GM23338 (cell line): ENCODE results near the gene SLC24A4.

Experiments used
- CTCF ChIP-seq, 2 experiments: fragments of 200-600 bp in 1 of 2; sonication (generic) in 1 of 2; conservative IDR thresholded peaks; 2 replicates each; pipeline versions ENCODE4 v1.5.1 to v1.6.1; 2016 to 2017; ENCODE audit warnings: antibody characterized with exemption in 2 of 2, low read depth in 2 of 2, mild to moderate bottlenecking in 2 of 2, moderate library complexity in 1 of 2
- EZH2 ChIP-seq: fragments of 200-600 bp; sonication (generic); IDR thresholded peaks from one replicate; pipeline ENCODE4 v1.8.0; 2017; ENCODE audit warnings: antibody characterized with exemption, mild to moderate bottlenecking, low read depth; ENCODE audit not compliant: unreplicated experiment
- TF ChIP-seq, protein P1 (sequence below): IDR thresholded peaks from one replicate; pipeline ENCODE4 v1.6.1; 2018; ENCODE audit warnings: antibody characterized with exemption; ENCODE audit not compliant: unreplicated experiment

GRCh38 chr14:92534932-92535643 lies 212.1 kb downstream of the SLC24A4 start:
- TF ChIP-seq CTCF (conservative IDR thresholded peaks at IDR 0.05; ENCODE audit: low read depth in 2 of 2) (no peak), EZH2 (no peak)
- TF ChIP-seq, protein P1, sequence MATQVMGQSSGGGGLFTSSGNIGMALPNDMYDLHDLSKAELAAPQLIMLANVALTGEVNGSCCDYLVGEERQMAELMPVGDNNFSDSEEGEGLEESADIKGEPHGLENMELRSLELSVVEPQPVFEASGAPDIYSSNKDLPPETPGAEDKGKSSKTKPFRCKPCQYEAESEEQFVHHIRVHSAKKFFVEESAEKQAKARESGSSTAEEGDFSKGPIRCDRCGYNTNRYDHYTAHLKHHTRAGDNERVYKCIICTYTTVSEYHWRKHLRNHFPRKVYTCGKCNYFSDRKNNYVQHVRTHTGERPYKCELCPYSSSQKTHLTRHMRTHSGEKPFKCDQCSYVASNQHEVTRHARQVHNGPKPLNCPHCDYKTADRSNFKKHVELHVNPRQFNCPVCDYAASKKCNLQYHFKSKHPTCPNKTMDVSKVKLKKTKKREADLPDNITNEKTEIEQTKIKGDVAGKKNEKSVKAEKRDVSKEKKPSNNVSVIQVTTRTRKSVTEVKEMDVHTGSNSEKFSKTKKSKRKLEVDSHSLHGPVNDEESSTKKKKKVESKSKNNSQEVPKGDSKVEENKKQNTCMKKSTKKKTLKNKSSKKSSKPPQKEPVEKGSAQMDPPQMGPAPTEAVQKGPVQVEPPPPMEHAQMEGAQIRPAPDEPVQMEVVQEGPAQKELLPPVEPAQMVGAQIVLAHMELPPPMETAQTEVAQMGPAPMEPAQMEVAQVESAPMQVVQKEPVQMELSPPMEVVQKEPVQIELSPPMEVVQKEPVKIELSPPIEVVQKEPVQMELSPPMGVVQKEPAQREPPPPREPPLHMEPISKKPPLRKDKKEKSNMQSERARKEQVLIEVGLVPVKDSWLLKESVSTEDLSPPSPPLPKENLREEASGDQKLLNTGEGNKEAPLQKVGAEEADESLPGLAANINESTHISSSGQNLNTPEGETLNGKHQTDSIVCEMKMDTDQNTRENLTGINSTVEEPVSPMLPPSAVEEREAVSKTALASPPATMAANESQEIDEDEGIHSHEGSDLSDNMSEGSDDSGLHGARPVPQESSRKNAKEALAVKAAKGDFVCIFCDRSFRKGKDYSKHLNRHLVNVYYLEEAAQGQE = no peak
